Vagina (tissue), 2 donors: Measurements from ENCODE around the gene OS9. TPM values are rescaled to one million over a fixed set of nuclear protein-coding genes. Genes with fewer than 3 reads are reported as not detected.

ENCODE experiments used
- DNase-seq, 2 donors: peaks; one replicate each; pipeline ENCODE4 v3.0.0-alpha.2; 2017; ENCODE audit errors: extremely low spot score in 2 of 2
- H3K27ac ChIP-seq: fragments of 200-600 bp; sonication (generic); one replicate; pipeline ENCODE4 v1.5.1; 2019
- H3K27me3 ChIP-seq: fragments of 200-600 bp; sonication (generic); one replicate; pipeline ENCODE4 v1.5.1; 2019
- H3K36me3 ChIP-seq, 2 donors: fragments of 200-600 bp; sonication (generic); one replicate each; pipeline ENCODE4 v1.5.1; 2017 to 2019
- H3K4me1 ChIP-seq: fragments of 200-600 bp; sonication (generic); one replicate; pipeline ENCODE4 v1.5.1; 2019
- H3K4me3 ChIP-seq, 2 donors: fragments of 200-600 bp; sonication (generic); 1 replicate in 1 of 2; 2 replicates in 1 of 2; pipeline ENCODE4 v1.5.1; 2016 to 2019
- H3K9me3 ChIP-seq: fragments of 200-600 bp; sonication (generic); one replicate; pipeline ENCODE4 v1.5.1; 2019
- CTCF ChIP-seq, 3 experiments: fragments of 450-650 bp in 2 of 3; fragments of 200-600 bp in 1 of 3; sonication (generic) in 1 of 3; IDR thresholded peaks; one replicate each; pipeline ENCODE4 v1.5.1; 2017 to 2019; ENCODE audit warnings: antibody characterized with exemption in 3 of 3, mild to moderate bottlenecking in 2 of 3, moderate library complexity in 2 of 3
- POLR2A ChIP-seq, 2 donors: fragments of 450-650 bp; IDR thresholded peaks; one replicate each; pipeline ENCODE4 v1.6.1; 2017; ENCODE audit warnings: antibody characterized with exemption in 2 of 2, mild to moderate bottlenecking in 2 of 2, moderate library complexity in 2 of 2
- POLR2AphosphoS5 ChIP-seq, 2 donors: sonication (generic); formaldehyde crosslinking; IDR thresholded peaks; one replicate each; pipeline ENCODE4 v1.9.0; 2017; ENCODE audit warnings: antibody characterized with exemption in 2 of 2, mild to moderate bottlenecking in 2 of 2, low read depth in 1 of 2; ENCODE audit not compliant: insufficient read depth in 1 of 2
- intact Hi-C: fragments of 100-400 bp; cut with DNase I; formaldehyde crosslinking; loops from one replicate; pipeline ENCODE4 v1.15.1; 2023
- total RNA-seq: library from RNA; depleted of rRNA; stranded (reverse); fragments of >200 nt; gene quantifications from one replicate; pipeline ENCODE4 v1.2.3, GENCODE V29; 2016

Gene OS9
- total RNA-seq, 1 donor from 2014 or later, result 105 TPM

- TF ChIP-seq POLR2A (IDR thresholded peaks at IDR 0.05), result no peak
- TF ChIP-seq CTCF (IDR thresholded peaks at IDR 0.05), result no peak
- TF ChIP-seq POLR2AphosphoS5 (IDR thresholded peaks at IDR 0.05; ENCODE audit: insufficient read depth in 1 of 2, low read depth in 1 of 2), result no peak
- no peaks in the 10 kb centered on the region for H3K9me3 ChIP-seq
- H3K27ac ChIP-seq, result no peak overlapping the region
- no peaks in the 10 kb centered on the region for H3K27me3 ChIP-seq
- H3K4me3 ChIP-seq, result no peak overlapping the region
- intact Hi-C loops, result no loop called here
- H3K36me3 ChIP-seq, result peaks cover 0 to 32% of the 10 kb centered on the region in 2 donors
- no peak for DNase-seq
- peaks cover 33% of the 10 kb centered on the region for H3K4me1 ChIP-seq
Measured at GRCh38 chr12:57749061-57749460, 55.1 kb downstream of the OS9 start.

GRCh38 chr12:57750561-57751431, 56.9 kb downstream of the OS9 start:
- Histone ChIP-seq H3K9me3 (no peaks in the 10 kb centered on the region), H3K36me3 (peaks cover 0 to 32% of the 10 kb centered on the region in 2 donors), H3K27ac (peak overlapping the region; percentile 83), H3K4me3 (peak overlapping the region; percentile 67 to 77), H3K4me1 (peaks cover 34% of the 10 kb centered on the region), H3K27me3 (no peaks in the 10 kb centered on the region)
- TF ChIP-seq POLR2A (IDR thresholded peaks at IDR 0.05) (no peak), CTCF (IDR thresholded peaks at IDR 0.05) (no peak), POLR2AphosphoS5 (IDR thresholded peaks at IDR 0.05; ENCODE audit: insufficient read depth in 1 of 2, low read depth in 1 of 2) (no peak)
- DNase-seq, result no peak
- intact Hi-C loops, result no loop called here

GRCh38 chr12:57751432-57751787, 57.5 kb downstream of the OS9 start:
- intact Hi-C loops, result no loop called here
- no peaks in the 10 kb centered on the region for H3K27me3 ChIP-seq
- DNase-seq, result peak in 1 of 2 donors; percentile 93
- TF ChIP-seq CTCF (IDR thresholded peaks at IDR 0.05) (no peak), POLR2AphosphoS5 (IDR thresholded peaks at IDR 0.05; ENCODE audit: insufficient read depth in 1 of 2, low read depth in 1 of 2) (no peak), POLR2A (IDR thresholded peaks at IDR 0.05) (no peak)
- peaks cover 39% of the 10 kb centered on the region for H3K4me1 ChIP-seq
- H3K9me3 ChIP-seq, result no peaks in the 10 kb centered on the region
- H3K27ac ChIP-seq, result peak overlapping the region; percentile 83
- peaks cover 0 to 32% of the 10 kb centered on the region in 2 donors for H3K36me3 ChIP-seq
- H3K4me3 ChIP-seq, result peak overlapping the region; percentile 67 to 77

GRCh38 chr12:57751788-57752667, 58.1 kb downstream of the OS9 start, which contains the start of gene CDK4:
CDK4 (minus strand) TSS chr12:57752310; CDS start chr12:57751717, 593 bp downstream.
- H3K36me3 ChIP-seq, result peaks cover 0 to 27% of the 10 kb centered on the region in 2 donors
- TF ChIP-seq POLR2AphosphoS5 (IDR thresholded peaks at IDR 0.05; ENCODE audit: insufficient read depth in 1 of 2, low read depth in 1 of 2) (peak; percentile 93 to 99), POLR2A (IDR thresholded peaks at IDR 0.05) (peak in 1 of 2 donors; percentile 68), CTCF (IDR thresholded peaks at IDR 0.05) (no peak)
- H3K27me3 ChIP-seq, result no peaks in the 10 kb centered on the region
- DNase-seq, result peak; percentile 98 to 100
- H3K27ac ChIP-seq, result peak within 1 kb of the TSS; percentile 83
- peaks cover 44% of the 10 kb centered on the region for H3K4me1 ChIP-seq
- intact Hi-C loops, result no loop called here
- H3K9me3 ChIP-seq, result no peaks in the 10 kb centered on the region
- H3K4me3 ChIP-seq, result peak within 1 kb of the TSS; percentile 67 to 77
